Eye (tissue), 1 donor: ENCODE results near the gene SCMH1.

Experiments used
- DNase-seq: peaks from one replicate; pipeline ENCODE4 v3.0.0-alpha.2; 2015

The SCMH1 gene

DNA sequence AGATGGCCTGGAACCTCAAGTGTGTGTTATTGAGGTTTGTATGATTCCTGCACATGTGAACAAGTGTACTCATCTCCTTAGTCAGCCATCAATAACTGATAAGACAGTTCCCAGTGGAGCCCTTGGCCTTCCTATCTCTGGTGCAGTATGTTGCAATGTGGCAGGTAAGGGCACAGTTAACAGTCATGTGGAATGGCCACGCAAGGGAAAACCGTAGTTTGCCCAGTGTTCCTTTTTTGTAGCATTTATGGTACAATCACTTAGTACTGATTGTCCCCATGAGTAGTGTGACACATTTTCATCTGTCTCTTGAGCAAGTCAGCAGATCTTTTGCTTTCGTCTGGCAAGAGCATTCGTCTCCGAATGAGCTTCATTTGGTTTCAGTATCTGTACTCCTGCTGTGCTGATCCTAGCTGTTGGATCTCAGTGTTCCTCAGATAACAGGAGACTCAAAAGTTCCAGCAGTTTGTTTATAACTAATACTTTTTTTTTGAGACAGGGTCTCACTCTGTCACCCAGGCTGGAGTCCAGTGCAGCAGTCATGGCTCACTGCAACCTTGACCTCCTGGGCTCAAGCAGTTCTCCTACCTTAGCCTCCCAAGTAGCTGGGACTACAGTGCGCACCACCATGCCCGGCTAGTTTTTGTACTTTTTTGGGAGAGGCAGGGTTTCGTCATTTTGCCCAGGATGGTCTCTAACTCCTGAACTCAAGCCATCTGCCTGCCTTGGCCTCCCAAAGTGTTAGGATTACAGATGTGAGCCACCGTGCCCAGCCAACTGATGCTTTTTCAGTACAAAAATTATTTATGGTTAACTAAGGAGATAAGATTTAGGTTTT, 254.4 kb downstream of the SCMH1 start:
- no peak for DNase-seq

DNA sequence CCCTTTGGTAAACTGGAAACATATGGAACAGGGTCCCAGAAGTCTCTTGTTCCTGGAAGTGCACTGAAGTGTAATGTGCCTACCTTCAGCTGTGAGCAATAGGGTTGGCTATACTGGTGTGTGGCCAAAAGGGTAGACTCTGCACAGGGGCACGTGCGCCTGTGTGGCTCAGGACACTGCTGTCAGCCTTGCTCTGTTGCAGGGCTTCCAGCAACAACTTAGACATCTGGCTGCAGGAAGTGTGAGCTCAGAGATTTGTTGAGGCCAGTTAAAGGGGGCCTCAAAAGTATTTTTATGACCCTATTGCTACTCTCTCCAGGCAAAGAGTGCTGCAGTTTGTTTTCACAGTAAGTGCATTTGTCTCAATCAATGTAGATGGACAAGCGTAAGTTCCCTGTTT, 255.2 kb downstream of the SCMH1 start:
- peak; percentile 21 for DNase-seq

DNA sequence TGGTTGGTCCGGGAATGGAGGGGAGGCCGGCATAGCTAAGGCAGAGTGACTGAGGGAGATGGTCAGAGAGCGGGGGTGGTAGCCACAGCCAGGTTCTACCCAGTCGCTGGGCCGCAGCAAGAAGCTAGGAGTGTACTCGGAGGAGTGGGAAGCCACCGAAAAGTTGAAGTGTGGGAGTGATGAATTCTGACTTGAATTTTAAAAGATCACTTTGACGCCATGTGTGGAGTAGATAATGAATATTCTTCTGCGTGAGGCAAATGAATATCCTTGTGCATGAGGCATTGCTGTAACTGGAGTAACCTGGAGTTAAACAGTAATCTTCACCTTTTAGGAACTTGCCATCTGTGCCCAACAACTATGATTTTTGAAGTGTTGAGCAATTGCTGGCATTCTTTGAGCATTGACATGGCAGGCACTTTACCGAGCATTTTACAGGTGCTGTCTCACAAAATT, 255.8 kb downstream of the SCMH1 start:
- DNase-seq: no peak

DNA sequence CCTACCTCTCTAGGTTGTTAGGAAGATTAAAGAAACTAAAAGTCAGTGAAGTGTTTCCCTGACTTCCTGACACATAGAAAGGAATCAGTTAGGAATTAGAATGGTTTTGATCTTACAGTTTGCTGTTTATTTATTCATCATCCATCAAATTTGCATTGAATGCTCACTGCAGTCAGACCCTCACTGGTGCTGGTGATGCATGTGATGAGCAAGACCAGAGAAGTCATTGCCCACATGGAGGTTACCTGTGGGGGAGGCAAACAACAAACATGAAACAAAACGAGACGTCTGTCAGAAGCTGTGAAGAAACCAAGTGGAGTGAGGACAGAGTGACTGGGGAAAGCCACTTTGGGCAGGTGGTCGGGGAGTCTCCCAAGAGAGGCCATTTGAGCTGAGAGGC, 256.2 kb downstream of the SCMH1 start:
- peak; percentile 22 for DNase-seq

DNA sequence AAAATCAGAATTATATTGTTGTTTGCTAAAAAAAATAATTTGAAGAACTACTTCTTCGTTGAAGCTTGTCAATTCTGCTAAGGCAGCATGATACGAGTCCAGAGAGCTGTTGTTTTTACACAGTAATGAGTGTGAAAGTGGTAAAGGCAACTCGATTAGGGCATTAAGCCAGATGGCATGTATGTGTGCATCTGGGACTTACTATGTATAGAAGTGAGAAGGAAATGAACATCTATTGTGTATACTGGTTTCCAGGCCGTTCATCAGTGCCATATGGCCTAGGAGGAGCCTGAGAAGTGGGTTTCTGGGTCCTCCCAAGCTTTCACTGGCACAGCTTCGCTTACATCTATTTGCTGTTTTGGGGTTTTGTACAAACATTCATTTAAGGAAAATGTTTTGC, 256.9 kb downstream of the SCMH1 start:
- DNase-seq: peak; percentile 53

DNA sequence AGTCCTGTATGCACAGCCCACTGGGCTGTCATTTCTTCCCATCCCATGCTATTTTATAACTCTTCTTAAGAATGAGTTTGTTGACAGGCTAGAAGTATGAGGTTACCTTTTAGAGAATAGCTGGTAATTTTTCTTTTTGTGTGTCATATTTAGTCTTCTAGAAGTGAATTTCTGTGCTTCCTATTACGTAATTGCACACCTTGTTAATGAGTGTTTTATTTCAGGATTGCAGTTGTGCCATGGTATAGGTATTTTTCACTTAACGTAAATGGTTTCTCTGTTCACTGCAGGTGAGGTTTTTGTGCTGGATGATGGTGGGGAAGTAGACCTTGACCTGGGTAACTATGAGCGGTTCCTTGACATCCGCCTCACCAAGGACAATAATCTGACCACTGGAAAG, 257.6 kb downstream of the SCMH1 start:
- no peak for DNase-seq

DNA sequence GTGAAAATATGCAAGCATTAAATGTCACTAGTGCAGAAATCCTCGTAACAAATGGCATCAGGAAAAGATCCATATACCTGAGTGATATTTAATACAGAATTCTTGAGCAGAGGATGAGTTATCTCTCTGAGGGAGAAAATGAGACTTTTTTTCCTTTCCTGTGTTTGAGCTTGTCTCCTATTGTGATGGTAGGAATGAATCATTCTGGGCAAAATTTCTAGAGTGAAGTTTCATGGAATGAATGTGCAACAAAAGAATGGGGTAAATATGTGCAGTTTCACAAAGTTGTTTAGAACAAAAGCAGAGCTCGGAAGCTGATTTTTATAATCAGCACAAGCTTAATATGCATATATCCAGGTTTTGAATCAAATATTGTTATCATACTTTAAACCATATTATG, 258.0 kb downstream of the SCMH1 start:
- no peak for DNase-seq

DNA sequence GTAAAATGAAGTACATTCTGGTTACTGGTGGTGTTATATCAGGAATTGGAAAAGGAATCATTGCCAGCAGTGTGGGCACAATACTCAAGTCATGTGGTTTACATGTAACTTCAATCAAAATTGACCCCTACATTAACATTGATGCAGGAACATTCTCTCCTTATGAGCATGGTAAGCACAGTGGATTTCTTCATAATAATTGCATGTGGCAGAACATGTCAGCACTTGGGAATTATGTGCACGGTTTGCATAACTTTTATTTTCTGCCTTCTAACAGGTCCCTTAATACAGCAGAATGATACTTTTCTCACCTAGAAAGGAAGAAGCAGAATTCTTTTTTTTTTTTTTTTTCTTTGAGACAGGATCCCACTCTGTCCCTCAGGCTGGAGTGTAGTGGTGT, 258.8 kb downstream of the SCMH1 start:
- no peak for DNase-seq

DNA sequence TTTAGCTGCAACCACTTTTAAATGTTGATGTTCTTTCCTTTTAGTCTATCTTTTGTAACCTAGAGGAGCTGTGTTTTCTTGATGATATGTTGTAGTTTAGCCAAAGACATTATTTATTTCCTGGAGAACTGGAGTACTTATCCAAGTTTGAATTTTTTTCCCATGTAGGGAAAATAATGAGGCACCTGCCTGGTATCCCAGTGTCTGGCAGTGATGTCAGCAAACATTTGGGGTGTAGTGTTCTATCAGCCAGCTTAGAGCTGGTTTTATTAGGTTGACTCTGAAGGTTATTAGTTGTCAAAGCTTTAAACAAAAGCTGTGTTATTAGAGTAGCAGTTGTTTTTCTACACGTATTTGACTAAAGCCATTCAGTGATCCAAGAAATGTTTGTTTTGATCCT, 259.4 kb downstream of the SCMH1 start:
- DNase-seq: no peak

DNA sequence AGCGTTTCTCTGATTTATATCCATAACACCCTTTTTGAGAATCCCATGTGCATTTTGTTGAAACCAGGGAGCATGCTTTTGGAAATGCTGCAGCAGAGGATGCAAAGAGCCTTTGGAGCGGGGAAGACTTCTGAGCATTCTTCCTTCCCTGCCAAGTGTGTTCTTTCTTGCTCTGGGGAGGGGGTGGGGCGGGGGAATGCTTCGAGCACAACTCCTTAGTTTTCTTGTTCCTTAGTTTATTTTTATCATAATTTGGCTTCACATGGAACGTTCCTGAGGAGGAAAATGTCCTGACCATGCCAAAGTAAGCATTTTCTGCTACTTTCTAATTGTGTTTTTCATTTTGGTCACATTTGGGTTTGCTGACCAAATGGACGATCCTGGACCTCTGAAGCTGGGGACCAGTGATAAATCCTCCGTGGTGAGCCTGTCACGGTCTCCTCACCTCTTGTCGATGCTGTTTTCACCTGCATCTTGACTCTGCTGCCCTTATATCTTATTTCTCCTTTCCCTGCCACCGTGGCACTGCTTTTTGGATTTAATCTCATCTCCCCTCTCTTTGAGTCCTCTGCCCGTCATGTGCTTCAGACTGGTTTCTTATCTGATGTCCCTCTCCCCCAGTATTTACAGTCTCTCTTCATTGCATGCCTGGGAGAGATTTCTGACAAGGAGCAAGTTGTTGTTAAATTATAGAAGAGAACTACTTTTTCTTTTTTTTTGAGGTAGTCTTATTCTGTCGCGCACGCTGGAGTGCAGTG, 260.2 kb downstream of the SCMH1 start:
- no peak for DNase-seq

DNA sequence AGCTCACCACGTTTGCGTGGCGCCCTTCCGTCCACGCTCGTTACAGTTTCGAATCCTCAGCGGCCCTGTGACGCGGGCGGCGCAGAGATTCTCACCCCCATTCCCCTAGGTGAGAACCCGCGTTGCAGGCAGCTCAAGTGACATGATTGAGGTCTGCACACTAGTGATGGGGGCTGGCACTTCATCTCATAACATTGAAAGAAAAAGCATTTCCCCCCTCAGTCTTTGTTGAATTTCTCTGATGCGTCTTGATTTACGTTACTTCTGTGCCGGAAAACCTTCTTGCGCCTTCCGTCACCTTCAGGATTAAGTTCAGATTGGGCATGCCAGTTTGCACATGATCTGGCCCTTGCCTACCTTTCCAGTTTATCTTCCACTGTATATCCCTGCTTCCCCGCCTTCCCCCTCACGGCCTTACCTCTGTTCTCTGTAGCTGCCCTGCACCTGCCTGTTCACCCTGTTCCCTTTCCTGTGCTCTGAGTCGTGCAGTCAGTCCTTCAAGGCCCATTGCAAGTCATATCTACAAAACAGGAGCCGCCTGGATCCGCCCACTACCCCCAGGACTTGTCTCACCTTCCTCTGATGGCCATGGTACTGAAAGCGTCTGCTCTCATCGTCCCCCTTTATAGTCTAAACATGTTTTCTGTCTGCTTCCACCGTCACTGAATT, 261.5 kb downstream of the SCMH1 start:
- DNase-seq: peak; percentile 65

DNA sequence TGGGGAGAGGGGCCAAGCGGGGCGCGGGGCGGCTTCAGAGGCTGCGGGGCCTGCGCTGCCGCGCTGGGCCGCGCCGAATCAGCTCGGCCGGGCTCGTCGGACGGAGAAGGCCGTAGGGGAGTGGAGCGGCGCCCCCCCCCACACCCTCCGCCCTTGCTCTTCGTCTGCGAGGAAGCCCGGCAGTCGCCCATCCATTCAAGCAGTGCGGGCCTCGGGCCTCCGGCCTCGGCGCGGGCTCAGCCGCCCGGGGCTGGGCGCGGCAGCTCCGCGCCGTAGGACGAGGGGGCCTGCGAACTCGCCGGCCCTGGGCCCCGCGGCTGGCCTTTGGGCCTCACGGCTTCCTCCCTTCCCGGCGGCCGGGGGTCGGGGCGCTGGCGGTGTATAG, 262.0 kb downstream of the SCMH1 start:
- DNase-seq: no peak

DNA sequence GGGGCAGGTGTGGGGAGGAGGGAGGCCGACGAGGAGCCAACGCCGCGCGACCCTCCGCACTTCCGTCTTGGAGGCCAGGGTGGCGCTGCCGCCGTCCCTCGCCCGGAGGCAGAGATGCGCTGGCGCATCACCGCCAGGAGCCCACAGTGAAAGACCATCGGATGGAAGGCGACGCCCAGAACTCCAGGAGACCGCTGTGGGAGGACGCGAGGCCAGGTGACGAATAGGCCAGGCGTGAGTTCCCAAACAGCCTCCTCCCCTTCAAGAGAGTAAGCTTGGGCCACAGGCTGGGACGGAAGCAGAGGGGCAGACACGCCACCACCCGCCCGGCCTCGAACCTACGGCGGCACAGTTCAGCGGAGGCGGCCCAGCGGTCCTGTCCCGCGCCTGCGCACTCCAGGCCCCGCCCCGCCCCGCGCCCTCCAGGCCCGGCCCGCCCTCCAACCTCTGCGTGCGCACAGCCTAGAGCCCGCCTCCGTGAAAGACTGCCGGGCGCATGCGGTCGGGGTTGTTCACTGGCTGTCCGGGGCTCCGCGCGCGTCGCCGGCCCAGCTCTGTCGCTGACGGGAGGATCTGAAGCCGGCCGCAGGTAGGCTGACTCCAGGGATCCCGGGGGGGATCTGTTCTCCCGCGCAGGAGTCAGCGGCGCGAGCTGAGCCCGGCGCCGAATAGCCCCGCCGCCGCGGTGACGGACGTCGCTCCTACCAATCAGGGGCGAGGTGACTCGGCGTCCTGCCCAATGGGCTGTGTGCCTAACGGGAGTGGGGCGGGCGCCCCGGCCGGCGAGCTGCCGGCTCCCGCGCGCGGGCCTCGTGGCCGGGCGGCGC, 262.7 kb downstream of the SCMH1 start, which contains the start of gene CTPS1:
TSS of gene CTPS1 (plus strand) at position 456 of the 827 bp plus-strand sequence. CDS start 3,595 bp downstream, outside the sequence.
- peak; percentile 98 for DNase-seq

DNA sequence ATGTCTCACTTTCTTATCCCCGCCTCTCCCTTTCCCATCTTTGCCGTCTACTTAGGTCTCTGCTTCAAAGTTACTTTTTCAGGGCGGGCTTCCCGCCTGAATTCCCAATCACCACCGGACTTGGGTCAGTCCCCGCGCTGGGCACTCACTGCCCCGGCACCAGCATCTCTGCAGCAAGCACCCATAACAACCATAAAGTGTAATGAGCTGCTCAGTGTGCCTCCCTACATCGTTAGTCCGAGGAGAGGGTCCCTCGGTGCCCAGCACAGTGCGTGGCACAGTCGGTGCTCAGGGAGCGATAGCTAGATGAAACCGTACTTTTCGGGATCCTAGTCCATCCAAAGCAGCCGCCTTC, 263.2 kb downstream of the SCMH1 start:
- no peak for DNase-seq

DNA sequence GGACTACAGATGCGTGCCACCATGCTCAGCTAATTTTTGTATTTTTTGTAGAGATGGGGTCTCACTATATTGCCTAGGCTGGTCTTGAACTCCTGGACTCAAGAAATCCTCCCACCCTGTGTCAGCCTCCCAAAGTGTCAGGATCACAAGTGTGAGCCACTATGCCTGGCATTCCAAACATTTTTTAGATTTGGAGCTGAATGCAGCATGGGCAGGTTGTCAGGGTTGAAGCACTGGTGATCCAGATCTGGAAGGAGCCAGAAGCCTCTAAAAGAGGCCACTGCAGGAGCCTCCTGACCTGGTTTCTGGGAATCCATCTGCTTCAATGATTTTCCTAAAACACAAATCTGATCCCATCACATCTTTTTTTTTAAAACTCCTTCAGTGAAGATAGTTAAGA, 264.4 kb downstream of the SCMH1 start:
- no peak for DNase-seq
